GM12892 (cell line): ENCODE results near the gene SECTM1.

Experiments used
- POLR2A ChIP-seq: IDR thresholded peaks from 2 replicates; pipeline ENCODE4 v1.6.1; 2011; ENCODE audit warnings: low read depth, low read length, control low read depth
- POLR2AphosphoS5 ChIP-seq: IDR thresholded peaks from 2 replicates; pipeline ENCODE4 v1.6.1; 2011; ENCODE audit warnings: low read depth, low read length, control low read depth
- TAF1 ChIP-seq: IDR thresholded peaks from 2 replicates; pipeline ENCODE4 v1.6.1; 2011; ENCODE audit warnings: low read depth, mild to moderate bottlenecking, control low read depth, low read length, borderline replicate concordance

- TF ChIP-seq POLR2A (no peak), POLR2AphosphoS5 (no peak), TAF1 (no peak)
These were observed 38.9 kb upstream of the SECTM1 start for GRCh38 chr17:82372249-82373071.
